ENCODE results near the gene ZNF598. TPM values are rescaled to one million over a fixed set of nuclear protein-coding genes. Genes with fewer than 3 reads are reported as not detected.
A peak's percentile ranks its signal among the peaks of the same experiment; 100 is the strongest.

ZNF598 gene
- total and polyA plus RNA-seq, 10 of the 15 experiments (the other 5 are each of a cell fraction or from before 2014, with no cell fraction given) = 0.08 to 74.0 (median 14.4) TPM

- TF ChIP-seq MXI1 (IDR thresholded peaks at IDR 0.05; ENCODE audit: low read depth, low read length) (no peak), RELB (IDR thresholded peaks at IDR 0.05; ENCODE audit: low read depth) (no peak), ASH2L (IDR thresholded peaks at IDR 0.05; ENCODE audit: borderline replicate concordance, low read depth) (no peak), BCL11A (IDR thresholded peaks at IDR 0.05; ENCODE audit: low read depth, low read length) (peak; percentile 7; the same call in 1 of the 2 replicates), PRDM15 (CRISPR knock-in tag; IDR thresholded peaks at IDR 0.05) (no peak), STAT3 (IDR thresholded peaks at IDR 0.05; ENCODE audit: low read depth, low read length) (no peak), MTA3 (IDR thresholded peaks at IDR 0.05; ENCODE audit: borderline replicate concordance, low read length) (peak; percentile 100), POLR2A (IDR thresholded peaks at IDR 0.05; ENCODE audit: low read depth, low read length) (peak; percentile 83), SKIL (IDR thresholded peaks at IDR 0.05; ENCODE audit: low read depth, poor library complexity, severe bottlenecking) (no peak), SUPT20H (IDR thresholded peaks at IDR 0.05; ENCODE audit: borderline replicate concordance, control insufficient read depth, low read depth, low read length) (no peak), BACH1 (IDR thresholded peaks at IDR 0.05; ENCODE audit: borderline replicate concordance) (peak; percentile 73), SUZ12 (IDR thresholded peaks at IDR 0.05; ENCODE audit: unreplicated experiment) (no peak), NFYB (IDR thresholded peaks at IDR 0.05; ENCODE audit: insufficient read depth, low read depth, low read length) (no peak), JUNB (IDR thresholded peaks at IDR 0.05) (no peak), CREM (IDR thresholded peaks at IDR 0.05; ENCODE audit: low read depth) (no peak), SMAD5 (IDR thresholded peaks at IDR 0.05; ENCODE audit: low read depth) (peak; percentile 92), YBX1 (IDR thresholded peaks at IDR 0.05) (no peak), NR2C2 (IDR thresholded peaks at IDR 0.05; ENCODE audit: borderline replicate concordance, control insufficient read depth, insufficient read length, low read depth) (no peak), CBFB (IDR thresholded peaks at IDR 0.05; ENCODE audit: low read depth) (peak; percentile 4; the same call in 1 of the 2 replicates)
Measured at GRCh38 chr16:1960665-1961630, 48.7 kb downstream of the ZNF598 start (continued).
